ENCODE results near the gene EXT2.

GRCh38 chr11:44136176-44136945 is 40.9 kb downstream of the EXT2 start:
- no peak for TF ChIP-seq CTCF (IDR thresholded peaks at IDR 0.05; ENCODE audit: insufficient read depth, low read depth, low read length)
- no peak for TF ChIP-seq EZH2 (IDR thresholded peaks at IDR 0.05; ENCODE audit: insufficient read depth, low read length)

Data from astrocyte (in vitro differentiated cells and primary cell).